HEK293T (cell line): Measurements from ENCODE around the gene CHD3.

Source experiments
- BHLHE40 ChIP-seq: fragments of 450-650 bp; IDR thresholded peaks from 2 replicates; pipeline ENCODE4 v1.6.1; 2016; ENCODE audit warnings: mild to moderate bottlenecking, moderate library complexity, borderline replicate concordance
- ELF4 ChIP-seq: fragments of 450-650 bp; IDR thresholded peaks from 2 replicates; pipeline ENCODE4 v1.6.1; 2017; ENCODE audit warnings: antibody characterized with exemption
- FOXA1 ChIP-seq: fragments of 450-650 bp; IDR thresholded peaks from 2 replicates; pipeline ENCODE4 v1.6.1; 2016; ENCODE audit warnings: mild to moderate bottlenecking
- FOXK2 ChIP-seq: fragments of 450-650 bp; IDR thresholded peaks from 2 replicates; pipeline ENCODE4 v1.6.1; 2016; ENCODE audit warnings: mild to moderate bottlenecking
- NFRKB ChIP-seq: fragments of 450-650 bp; IDR thresholded peaks from 2 replicates; pipeline ENCODE4 v1.6.1; 2016; ENCODE audit warnings: mild to moderate bottlenecking, moderate library complexity
- SP1 ChIP-seq: fragments of 450-650 bp; IDR thresholded peaks from 2 replicates; pipeline ENCODE4 v1.6.1; 2017
- SUZ12 ChIP-seq: fragments of 450-650 bp; IDR thresholded peaks from 2 replicates; pipeline ENCODE4 v1.6.1; 2016; ENCODE audit warnings: mild to moderate bottlenecking
- TARDBP ChIP-seq: fragments of 450-650 bp; IDR thresholded peaks from 2 replicates; pipeline ENCODE4 v1.6.1; 2016
- ZNF384 ChIP-seq: fragments of 450-650 bp; IDR thresholded peaks from 2 replicates; pipeline ENCODE4 v1.6.1; 2016

GRCh38 chr17:7854851-7855659 lies 33.5 kb upstream of the CHD3 start, which contains the start of gene TMEM88:
- no peak for TF ChIP-seq SP1
- no peak for TF ChIP-seq ELF4
- no peak for TF ChIP-seq TARDBP
- TF ChIP-seq ZNF384: no peak
- no peak for TF ChIP-seq BHLHE40
- no peak for TF ChIP-seq SUZ12
- TF ChIP-seq NFRKB: no peak
- TF ChIP-seq FOXK2: no peak
- TF ChIP-seq FOXA1: no peak
